Activated CD4-positive, alpha-beta T cell treated with anti-CD3 and anti-CD28 coated beads, Interleukin-2, amount 10 ng/mL, durations not matched to agents 24 days and 14 days (primary cell): ENCODE results near the gene PKHD1. TPM values are rescaled to one million over a fixed set of nuclear protein-coding genes. Genes with fewer than 3 reads are reported as not detected.

Experiments used
- DNase-seq: peaks from one replicate; pipeline ENCODE4 v3.0.0; 2022
- H3K27ac Mint-ChIP-seq: one replicate; pipeline ENCODE4 v1.8.0; 2022; ENCODE audit warnings: mild to moderate bottlenecking, mixed read lengths
- H3K27me3 Mint-ChIP-seq: one replicate; pipeline ENCODE4 v1.8.0; 2022; ENCODE audit warnings: mixed read lengths
- H3K36me3 Mint-ChIP-seq: one replicate; pipeline ENCODE4 v1.8.0; 2022; ENCODE audit warnings: low read depth, mild to moderate bottlenecking, mixed read lengths
- H3K4me1 Mint-ChIP-seq: one replicate; pipeline ENCODE4 v1.8.0; 2021; ENCODE audit warnings: mixed read lengths
- H3K4me3 Mint-ChIP-seq: one replicate; pipeline ENCODE4 v1.8.0; 2022; ENCODE audit warnings: mild to moderate bottlenecking, moderate library complexity, mixed read lengths
- H3K9me3 Mint-ChIP-seq: one replicate; pipeline ENCODE4 v1.8.0; 2021; ENCODE audit warnings: mixed read lengths
- intact Hi-C: fragments of 100-400 bp; cut with micrococcal nuclease; formaldehyde crosslinking; loops from one replicate; pipeline ENCODE4 v1.15.1; 2023
- total RNA-seq: library from RNA; stranded (reverse); gene quantifications from 2 replicates; pipeline ENCODE4 v1.2.3, GENCODE V29; 2022

The PKHD1 gene
- total RNA-seq, 1 donor from 2014 or later = not detected

GRCh38 chr6:52050051-52050405 lies 37.4 kb downstream of the PKHD1 start:
- H3K27me3 Mint-ChIP-seq = peaks cover 18% of the 10 kb centered on the region
- no peaks in the 10 kb centered on the region for H3K4me1 Mint-ChIP-seq
- H3K27ac Mint-ChIP-seq = no peak overlapping the region
- no peak overlapping the region for H3K4me3 Mint-ChIP-seq
- DNase-seq = no peak
- H3K9me3 Mint-ChIP-seq = no peaks in the 10 kb centered on the region
- no peaks in the 10 kb centered on the region for H3K36me3 Mint-ChIP-seq
- intact Hi-C loops = no loop called here

GRCh38 chr6:52049252-52050050 lies 38.0 kb downstream of the PKHD1 start:
- DNase-seq = peak; percentile 63
- Mint-ChIP-seq H3K27ac (no peak overlapping the region), H3K27me3 (peaks cover 21% of the 10 kb centered on the region), H3K4me1 (no peaks in the 10 kb centered on the region), H3K36me3 (no peaks in the 10 kb centered on the region), H3K9me3 (no peaks in the 10 kb centered on the region), H3K4me3 (no peak overlapping the region)
- intact Hi-C loops = no loop called here

DNA sequence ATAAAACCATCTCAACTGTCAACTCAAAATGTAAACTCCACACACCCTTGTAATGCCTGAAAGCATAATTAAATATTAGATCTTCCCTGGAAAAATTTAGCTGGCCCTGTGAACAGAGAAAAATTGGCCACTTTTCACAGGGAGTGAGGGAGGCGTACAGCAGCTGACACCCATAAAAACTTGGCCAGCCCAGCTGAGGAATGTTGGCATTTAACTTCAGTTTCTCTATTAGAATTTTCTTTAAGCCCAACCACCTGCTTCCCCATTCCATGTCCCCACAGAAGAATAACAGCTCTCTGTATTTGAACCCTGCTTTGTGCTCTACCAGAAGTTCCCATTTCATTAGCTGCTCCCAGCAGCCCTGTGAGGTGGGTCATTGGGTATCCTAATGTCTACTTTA lies 41.0 kb downstream of the PKHD1 start:
- Mint-ChIP-seq H3K27me3 (peaks cover 25% of the 10 kb centered on the region), H3K27ac (no peak overlapping the region), H3K9me3 (no peaks in the 10 kb centered on the region), H3K4me3 (no peak overlapping the region), H3K36me3 (no peaks in the 10 kb centered on the region), H3K4me1 (no peaks in the 10 kb centered on the region)
- DNase-seq = no peak
- intact Hi-C loops = no loop called here

DNA sequence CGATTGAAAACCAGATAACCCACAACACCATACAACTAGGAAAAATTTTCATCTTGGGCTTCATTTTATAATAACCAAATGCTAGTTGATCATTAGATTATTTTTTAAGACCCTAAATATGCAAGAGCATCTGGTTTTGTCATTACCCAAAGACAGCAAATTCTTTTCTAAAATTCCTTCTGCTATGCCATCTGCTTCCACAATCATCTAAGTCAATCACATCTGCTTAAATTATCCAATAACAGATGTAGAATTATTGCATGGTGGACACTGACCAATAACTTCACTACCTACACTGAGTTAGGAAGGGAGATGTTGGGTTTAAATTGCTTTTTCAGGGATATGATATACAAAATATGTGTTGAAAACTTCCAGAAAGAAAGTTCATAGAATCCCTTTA lies 41.9 kb downstream of the PKHD1 start:
- intact Hi-C loops = no loop called here
- Mint-ChIP-seq H3K36me3 (no peaks in the 10 kb centered on the region), H3K27me3 (peaks cover 19% of the 10 kb centered on the region), H3K4me3 (no peak overlapping the region), H3K27ac (no peak overlapping the region), H3K9me3 (no peaks in the 10 kb centered on the region), H3K4me1 (no peaks in the 10 kb centered on the region)
- no peak for DNase-seq

DNA sequence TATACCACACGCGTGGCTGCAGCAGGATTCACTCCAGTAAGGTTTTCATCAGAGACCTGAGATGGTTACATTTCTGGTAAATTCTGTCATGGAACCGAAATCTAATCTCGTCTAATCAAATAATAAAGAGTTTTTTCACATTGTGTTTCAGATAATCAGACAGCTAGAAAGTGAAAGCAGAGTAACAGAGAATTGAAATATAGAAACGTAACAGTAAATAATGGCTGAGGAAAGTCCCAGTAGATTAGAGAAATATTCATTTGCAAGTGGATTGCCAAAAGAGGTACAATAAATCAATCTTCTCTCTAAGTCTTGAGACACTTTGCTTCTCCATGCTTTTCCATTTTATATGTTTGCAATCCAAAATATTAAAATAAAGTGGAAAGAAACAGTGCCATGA lies 42.4 kb downstream of the PKHD1 start:
- Mint-ChIP-seq H3K9me3 (no peaks in the 10 kb centered on the region), H3K27me3 (peaks cover 18% of the 10 kb centered on the region), H3K27ac (no peak overlapping the region), H3K4me1 (no peaks in the 10 kb centered on the region), H3K36me3 (no peaks in the 10 kb centered on the region), H3K4me3 (no peak overlapping the region)
- intact Hi-C loops = no loop called here
- no peak for DNase-seq

GRCh38 chr6:52042141-52042885 lies 45.1 kb downstream of the PKHD1 start:
- no peak overlapping the region for H3K4me3 Mint-ChIP-seq

DNA sequence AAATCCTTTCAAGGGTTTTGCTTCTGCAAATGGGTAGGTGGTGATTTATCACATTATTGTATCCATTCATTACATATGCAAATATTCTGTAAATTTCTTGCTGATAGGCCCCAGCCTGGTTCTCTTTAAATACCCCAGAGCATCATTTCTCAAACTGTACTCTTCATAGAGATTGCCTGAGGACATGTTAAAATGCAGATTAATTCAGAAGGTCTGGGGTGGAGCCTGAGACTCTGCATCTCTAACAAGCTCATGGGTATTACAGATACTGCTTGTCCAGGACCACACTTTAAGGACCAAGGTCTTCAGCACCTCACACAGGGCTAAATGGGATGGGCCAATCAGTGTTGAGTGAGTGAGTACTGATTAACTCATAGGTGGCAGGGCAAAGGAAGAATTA lies 46.3 kb downstream of the PKHD1 start:
- peak; percentile 18 for DNase-seq
- Mint-ChIP-seq H3K4me3 (no peak overlapping the region), H3K27me3 (peaks cover 12% of the 10 kb centered on the region), H3K4me1 (no peaks in the 10 kb centered on the region), H3K27ac (no peak overlapping the region), H3K36me3 (no peaks in the 10 kb centered on the region), H3K9me3 (peaks cover 5% of the 10 kb centered on the region)
- intact Hi-C loops = no loop called here

More at GRCh38 chr6:52042141-52042885, 45.1 kb downstream of the PKHD1 start:
- no peak for DNase-seq
- Mint-ChIP-seq H3K27ac (no peak overlapping the region), H3K4me1 (no peaks in the 10 kb centered on the region), H3K27me3 (peaks cover 20% of the 10 kb centered on the region), H3K9me3 (peaks cover 5% of the 10 kb centered on the region), H3K36me3 (no peaks in the 10 kb centered on the region)
- intact Hi-C loops = no loop called here

- intact Hi-C loops = no loop called here
- H3K36me3 Mint-ChIP-seq = no peaks in the 10 kb centered on the region
- no peaks in the 10 kb centered on the region for H3K9me3 Mint-ChIP-seq
- DNase-seq = peak; percentile 12
- H3K4me1 Mint-ChIP-seq = no peaks in the 10 kb centered on the region
- H3K27ac Mint-ChIP-seq = no peak overlapping the region
- peaks cover 1% of the 10 kb centered on the region for H3K27me3 Mint-ChIP-seq
- no peak overlapping the region for H3K4me3 Mint-ChIP-seq
Observed at GRCh38 chr6:52027699-52028098, 59.7 kb downstream of the PKHD1 start.

- Mint-ChIP-seq H3K9me3 (no peaks in the 10 kb centered on the region), H3K4me3 (no peak overlapping the region), H3K27ac (no peak overlapping the region), H3K36me3 (no peaks in the 10 kb centered on the region), H3K4me1 (no peaks in the 10 kb centered on the region), H3K27me3 (peaks cover 5% of the 10 kb centered on the region)
- peak; percentile 44 for DNase-seq
- intact Hi-C loops = no loop called here
Observed at GRCh38 chr6:52024451-52025068, 62.9 kb downstream of the PKHD1 start.

GRCh38 chr6:52022675-52023074 lies 64.7 kb downstream of the PKHD1 start:
- no peaks in the 10 kb centered on the region for H3K4me1 Mint-ChIP-seq
- peak; percentile 20 for DNase-seq
- peaks cover 8% of the 10 kb centered on the region for H3K27me3 Mint-ChIP-seq
- no peaks in the 10 kb centered on the region for H3K9me3 Mint-ChIP-seq
- no peak overlapping the region for H3K4me3 Mint-ChIP-seq
- H3K36me3 Mint-ChIP-seq = no peaks in the 10 kb centered on the region
- H3K27ac Mint-ChIP-seq = no peak overlapping the region
- intact Hi-C loops = no loop called here

DNA sequence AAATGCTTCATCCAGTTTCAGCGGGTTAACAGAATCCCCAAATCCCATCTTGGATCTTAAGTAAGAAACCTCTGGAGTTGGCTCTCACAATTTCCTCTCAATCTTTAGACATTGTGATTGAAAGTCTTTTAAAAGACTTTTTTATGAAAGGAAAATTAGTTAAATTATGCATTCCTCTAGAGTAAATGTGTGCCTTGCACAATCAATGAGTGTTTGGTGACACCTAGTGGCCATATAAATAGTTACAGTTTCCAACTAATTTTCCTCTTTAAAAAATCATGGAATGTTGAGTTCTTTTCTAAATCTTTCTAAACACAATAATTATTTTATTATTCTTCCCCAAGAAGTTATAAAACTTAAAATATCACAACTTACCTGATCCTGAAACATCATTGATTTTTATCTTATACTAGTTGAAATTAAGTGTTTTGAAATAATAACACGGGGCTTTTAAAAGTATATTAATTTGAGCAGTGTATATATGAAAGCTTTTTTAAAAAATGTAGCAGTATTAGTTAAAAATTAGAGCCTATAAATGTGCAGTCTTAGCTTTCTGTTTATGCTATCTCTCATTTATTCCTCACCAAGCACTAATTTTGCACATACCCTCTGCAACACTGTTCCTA lies 66.4 kb downstream of the PKHD1 start:
- peak; percentile 49 for DNase-seq
- Mint-ChIP-seq H3K27me3 (peaks cover 10% of the 10 kb centered on the region), H3K9me3 (no peaks in the 10 kb centered on the region), H3K4me3 (no peak overlapping the region), H3K4me1 (no peaks in the 10 kb centered on the region), H3K27ac (no peak overlapping the region), H3K36me3 (no peaks in the 10 kb centered on the region)
- intact Hi-C loops = loop anchor here (1.0 kb wide), 1 partner anchor 166 kb away; no protein-coding TSS in a partner anchor

- no peak overlapping the region for H3K27ac Mint-ChIP-seq
- H3K36me3 Mint-ChIP-seq = no peaks in the 10 kb centered on the region
- H3K27me3 Mint-ChIP-seq = peaks cover 10% of the 10 kb centered on the region
- no peaks in the 10 kb centered on the region for H3K9me3 Mint-ChIP-seq
- DNase-seq = no peak
- no peak overlapping the region for H3K4me3 Mint-ChIP-seq
- H3K4me1 Mint-ChIP-seq = no peaks in the 10 kb centered on the region
- intact Hi-C loops = no loop called here
Observed at GRCh38 chr6:52019881-52020280, 67.5 kb downstream of the PKHD1 start.

GRCh38 chr6:52019092-52019491 lies 68.3 kb downstream of the PKHD1 start:
- Mint-ChIP-seq H3K4me3 (no peak overlapping the region), H3K27me3 (peaks cover 10% of the 10 kb centered on the region), H3K9me3 (no peaks in the 10 kb centered on the region), H3K4me1 (no peaks in the 10 kb centered on the region), H3K36me3 (no peaks in the 10 kb centered on the region), H3K27ac (no peak overlapping the region)
- DNase-seq = no peak
- intact Hi-C loops = no loop called here
